MCF 10A (cell line): Measurements from ENCODE around the gene F2R. TPM values are rescaled to one million over a fixed set of nuclear protein-coding genes. Genes with fewer than 3 reads are reported as not detected.

ENCODE experiments used
- BruUV-seq: library from RNA; stranded (reverse); fragments of 400-500 nt; replicated peaks from 2 replicates; lab custom pipeline; 2021; lab: Mats Ljungman, UMichigan
- CTCF ChIA-PET: fragments of 300-600 bp; sonication (Branson Sonifier 250); formaldehyde crosslinking; extraction: SDS; loops from one replicate; lab custom pipeline; 2021; ENCODE audit warnings: antibody characterized with exemption, inconsistent platforms; lab: Yijun Ruan, JAX
- POLR2A ChIA-PET: fragments of 300-600, 350-650 bp; sonication (Branson Sonifier 250); formaldehyde crosslinking; extraction: SDS; loops from one replicate; lab custom pipeline; 2020; ENCODE audit warnings: antibody characterized with exemption, inconsistent platforms; lab: Yijun Ruan, JAX
- DNase-seq: peaks from one replicate; pipeline ENCODE4 v3.0.0-alpha.2; 2018; ENCODE audit not compliant: unreplicated experiment
- H3K27ac Mint-ChIP-seq: one replicate; pipeline ENCODE4 v1.8.0; 2022; ENCODE audit warnings: mild to moderate bottlenecking, low read depth, mixed read lengths; ENCODE audit not compliant: unreplicated experiment
- H3K27me3 Mint-ChIP-seq: one replicate; pipeline ENCODE4 v1.8.0; 2022; ENCODE audit warnings: mixed read lengths; ENCODE audit not compliant: insufficient read depth, unreplicated experiment
- H3K36me3 Mint-ChIP-seq: one replicate; pipeline ENCODE4 v1.8.0; 2022; ENCODE audit warnings: mild to moderate bottlenecking, moderate library complexity, mixed read lengths; ENCODE audit not compliant: insufficient read depth, unreplicated experiment
- H3K4me1 Mint-ChIP-seq: one replicate; pipeline ENCODE4 v1.8.0; 2022; ENCODE audit warnings: mixed read lengths; ENCODE audit not compliant: insufficient read depth, unreplicated experiment
- H3K4me3 Mint-ChIP-seq: one replicate; pipeline ENCODE4 v1.8.0; 2022; ENCODE audit warnings: mild to moderate bottlenecking, moderate library complexity, mixed read lengths; ENCODE audit not compliant: unreplicated experiment
- H3K9me3 Mint-ChIP-seq: one replicate; pipeline ENCODE4 v1.8.0; 2022; ENCODE audit warnings: mixed read lengths; ENCODE audit not compliant: unreplicated experiment
- CTCF ChIP-seq: fragments of 200-600 bp; IDR thresholded peaks from one replicate; pipeline ENCODE4 v1.8.0; 2022; ENCODE audit warnings: antibody characterized with exemption, mild to moderate bottlenecking; ENCODE audit not compliant: unreplicated experiment
- intact Hi-C: fragments of 100-400 bp; cut with micrococcal nuclease; formaldehyde crosslinking; loops from 2 replicates; pipeline ENCODE4 v1.14.1; 2022
- total RNA-seq: library from RNA; stranded (reverse); gene quantifications from 2 replicates; pipeline ENCODE4 v1.2.3, GENCODE V29; 2022

Gene F2R
- total RNA-seq, 1 experiment from 2014 or later, result 17.6 TPM

- H3K4me1 Mint-ChIP-seq, result peaks cover 27% of the 10 kb centered on the region
- no peaks in the 10 kb centered on the region for H3K9me3 Mint-ChIP-seq
- ChIA-PET POLR2A (interaction anchor here (0.6 to 3.7 kb wide), 10 partner anchors 8 to 1926 kb away, joined by 3 to 60 read pairs (median 4); partner anchors contain the start of gene F2RL1), CTCF (interaction anchor here (0.7 to 1.9 kb wide), 5 partner anchors 8 to 26 kb away, joined by 3 to 6 read pairs (median 3); no protein-coding TSS in a partner anchor)
- TF ChIP-seq CTCF, result no peak
- H3K4me3 Mint-ChIP-seq, result no peak overlapping the region
- BruUV-seq, result no TSS peak
- DNase-seq, result no peak
- intact Hi-C loops, result loop anchor here (5.0 kb wide), 1 partner anchor 93 kb away; no protein-coding TSS in a partner anchor
- no peak overlapping the region for H3K27ac Mint-ChIP-seq
- no peaks in the 10 kb centered on the region for H3K27me3 Mint-ChIP-seq
- peaks cover 4% of the 10 kb centered on the region for H3K36me3 Mint-ChIP-seq
These were observed 15.4 kb upstream of the F2R start for GRCh38 chr5:76700571-76700970.

- Mint-ChIP-seq H3K4me1 (peaks cover 27% of the 10 kb centered on the region), H3K9me3 (no peaks in the 10 kb centered on the region), H3K27ac (peak overlapping the region; percentile 88), H3K36me3 (peaks cover 4% of the 10 kb centered on the region), H3K4me3 (no peak overlapping the region), H3K27me3 (no peaks in the 10 kb centered on the region)
- BruUV-seq, result no TSS peak
- TF ChIP-seq CTCF, result no peak
- intact Hi-C loops, result loop anchor here (5.0 kb wide), 1 partner anchor 94 kb away; no protein-coding TSS in a partner anchor
- DNase-seq, result peak; percentile 99
- CTCF ChIA-PET, result interaction anchor here (1.0 to 1.9 kb wide), 4 partner anchors 9 to 18 kb away, joined by 3 to 6 read pairs (median 4); no protein-coding TSS in a partner anchor
- POLR2A ChIA-PET, result interaction anchor here (0.6 to 3.7 kb wide), 9 partner anchors 9 to 118 kb away, joined by 3 to 60 read pairs (median 4); partner anchors contain the start of gene F2RL1
These were observed 14.6 kb upstream of the F2R start for GRCh38 chr5:76701298-76701697.

GRCh38 chr5:76703707-76704106 is 12.2 kb upstream of the F2R start:
- Mint-ChIP-seq H3K4me3 (no peak overlapping the region), H3K36me3 (peaks cover 4% of the 10 kb centered on the region), H3K27me3 (no peaks in the 10 kb centered on the region), H3K9me3 (no peaks in the 10 kb centered on the region), H3K27ac (no peak overlapping the region), H3K4me1 (peaks cover 33% of the 10 kb centered on the region)
- TF ChIP-seq CTCF, result no peak
- ChIA-PET CTCF (interaction anchor here (0.7 to 2.3 kb wide), 2 partner anchors 71 to 102 kb away, joined by 3 to 8 read pairs; no protein-coding TSS in a partner anchor), POLR2A (interaction anchor here (1.0 to 1.9 kb wide), 3 partner anchors 18 to 116 kb away, joined by 3 to 5 read pairs (median 4); no protein-coding TSS in a partner anchor)
- DNase-seq, result peak; percentile 46
- BruUV-seq, result no TSS peak
- intact Hi-C loops, result loop anchor here (5.0 kb wide), 1 partner anchor 96 kb away; no protein-coding TSS in a partner anchor

GRCh38 chr5:76704131-76704663 is 11.7 kb upstream of the F2R start:
- H3K4me3 Mint-ChIP-seq, result no peak overlapping the region
- POLR2A ChIA-PET, result interaction anchor here (0.9 to 1.9 kb wide), 4 partner anchors 14 to 116 kb away, joined by 3 to 7 read pairs (median 4); no protein-coding TSS in a partner anchor
- H3K27me3 Mint-ChIP-seq, result no peaks in the 10 kb centered on the region
- intact Hi-C loops, result loop anchor here (5.0 kb wide), 1 partner anchor 97 kb away; no protein-coding TSS in a partner anchor
- no peaks in the 10 kb centered on the region for H3K9me3 Mint-ChIP-seq
- DNase-seq, result peak; percentile 24
- H3K4me1 Mint-ChIP-seq, result peaks cover 37% of the 10 kb centered on the region
- no TSS peak for BruUV-seq
- no peak for TF ChIP-seq CTCF
- CTCF ChIA-PET, result interaction anchor here (0.7 to 2.3 kb wide), 2 partner anchors 70 to 102 kb away, joined by 3 to 8 read pairs; no protein-coding TSS in a partner anchor
- H3K27ac Mint-ChIP-seq, result no peak overlapping the region
- peaks cover under 1% of the 10 kb centered on the region for H3K36me3 Mint-ChIP-seq
